ENCODE data around the gene LRCOL1.

GRCh38 chr12:132582582-132583410 lies 27.6 kb downstream of the LRCOL1 start:
- no peak for TF ChIP-seq TARDBP (IDR thresholded peaks at IDR 0.05)
- TF ChIP-seq ZNF384 (IDR thresholded peaks at IDR 0.05) = no peak
- no peak for TF ChIP-seq SP1 (IDR thresholded peaks at IDR 0.05)
- no peak for TF ChIP-seq BHLHE40 (IDR thresholded peaks at IDR 0.05; ENCODE audit: borderline replicate concordance)
- no peak for TF ChIP-seq ELF4 (IDR thresholded peaks at IDR 0.05)
- no peak for TF ChIP-seq FOXA1 (IDR thresholded peaks at IDR 0.05)
- TF ChIP-seq FOXM1 (IDR thresholded peaks at IDR 0.05; ENCODE audit: borderline replicate concordance) = no peak
- no peak for TF ChIP-seq HDGF (IDR thresholded peaks at IDR 0.05; ENCODE audit: borderline replicate concordance)
- TF ChIP-seq NFRKB (IDR thresholded peaks at IDR 0.05) = no peak
- TF ChIP-seq CTBP1 (IDR thresholded peaks at IDR 0.05; ENCODE audit: borderline replicate concordance) = no peak
- no peak for TF ChIP-seq L3MBTL2 (conservative IDR thresholded peaks at IDR 0.05)
- no peak for TF ChIP-seq ARNT (IDR thresholded peaks at IDR 0.05)
